Fibroblast of the aortic adventitia (primary cell): ENCODE measurements around the gene TUBD1. TPM values are rescaled to one million over a fixed set of nuclear protein-coding genes. Genes with fewer than 3 reads are reported as not detected.

Experiments used
- DNase-seq: peaks from one replicate; pipeline ENCODE4 v3.0.0-alpha.2; 2010; ENCODE audit warnings: low read depth
- H3K4me3 ChIP-seq: 2 replicates; pipeline ENCODE4 v1.5.1; 2011; ENCODE audit warnings: low read depth, mild to moderate bottlenecking, control low read depth, low read length, moderate library complexity
- total RNA-seq: library from RNA; depleted of rRNA; stranded (reverse); fragments of >200 nt; gene quantifications from 2 replicates; pipeline ENCODE4 v1.2.3, GENCODE V29; 2012; ENCODE audit warnings: low replicate concordance
- TF ChIP-seq, protein P1 (sequence below): IDR thresholded peaks from 2 replicates; pipeline ENCODE4 v1.5.1; 2011; ENCODE audit warnings: mild to moderate bottlenecking, low read length, control low read depth, inconsistent platforms; ENCODE audit not compliant: insufficient read depth

TUBD1 gene
- total RNA-seq, 1 donor = 6.9 TPM

- DNase-seq = no peak
- TF ChIP-seq, protein P1, sequence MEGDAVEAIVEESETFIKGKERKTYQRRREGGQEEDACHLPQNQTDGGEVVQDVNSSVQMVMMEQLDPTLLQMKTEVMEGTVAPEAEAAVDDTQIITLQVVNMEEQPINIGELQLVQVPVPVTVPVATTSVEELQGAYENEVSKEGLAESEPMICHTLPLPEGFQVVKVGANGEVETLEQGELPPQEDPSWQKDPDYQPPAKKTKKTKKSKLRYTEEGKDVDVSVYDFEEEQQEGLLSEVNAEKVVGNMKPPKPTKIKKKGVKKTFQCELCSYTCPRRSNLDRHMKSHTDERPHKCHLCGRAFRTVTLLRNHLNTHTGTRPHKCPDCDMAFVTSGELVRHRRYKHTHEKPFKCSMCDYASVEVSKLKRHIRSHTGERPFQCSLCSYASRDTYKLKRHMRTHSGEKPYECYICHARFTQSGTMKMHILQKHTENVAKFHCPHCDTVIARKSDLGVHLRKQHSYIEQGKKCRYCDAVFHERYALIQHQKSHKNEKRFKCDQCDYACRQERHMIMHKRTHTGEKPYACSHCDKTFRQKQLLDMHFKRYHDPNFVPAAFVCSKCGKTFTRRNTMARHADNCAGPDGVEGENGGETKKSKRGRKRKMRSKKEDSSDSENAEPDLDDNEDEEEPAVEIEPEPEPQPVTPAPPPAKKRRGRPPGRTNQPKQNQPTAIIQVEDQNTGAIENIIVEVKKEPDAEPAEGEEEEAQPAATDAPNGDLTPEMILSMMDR = no peak
- H3K4me3 ChIP-seq = no peak overlapping the region
These were observed 65.9 kb downstream of the TUBD1 start for GRCh38 chr17:59826706-59827453.

GRCh38 chr17:59825533-59826322 is 67.0 kb downstream of the TUBD1 start:
- H3K4me3 ChIP-seq = no peak overlapping the region

DNA sequence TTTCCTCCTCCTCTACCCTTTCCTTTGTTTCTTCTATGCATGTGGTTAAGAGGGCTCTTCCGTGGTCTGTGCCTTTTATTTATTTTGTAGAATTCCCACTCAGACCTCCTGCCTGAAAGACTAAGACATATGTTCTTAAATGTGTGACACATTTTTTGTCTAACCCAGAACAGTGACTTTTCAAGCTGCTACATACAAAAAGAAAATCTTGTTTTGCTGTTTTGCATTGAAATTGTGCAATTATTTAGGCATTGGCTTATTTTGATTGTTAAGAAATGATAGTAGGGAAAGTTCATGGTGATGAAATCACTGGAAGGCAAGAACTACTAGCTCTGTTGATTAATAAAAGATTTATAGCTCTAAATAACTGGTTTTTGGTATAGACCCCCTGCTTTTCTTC is 76.8 kb downstream of the TUBD1 start:
- H3K4me3 ChIP-seq = no peak overlapping the region
- TF ChIP-seq, protein P1 = no peak
- DNase-seq = peak; percentile 55

More at GRCh38 chr17:59825533-59826322, 67.0 kb downstream of the TUBD1 start:
- TF ChIP-seq, protein P1 = no peak
- peak; percentile 89 for DNase-seq

- H3K4me3 ChIP-seq = no peak overlapping the region
- TF ChIP-seq, protein P1 = no peak
- no peak for DNase-seq
These were observed 78.1 kb downstream of the TUBD1 start for GRCh38 chr17:59814685-59815084.

GRCh38 chr17:59814276-59814675 is 78.5 kb downstream of the TUBD1 start:
- DNase-seq = no peak
- TF ChIP-seq, protein P1 = no peak
- H3K4me3 ChIP-seq = no peak overlapping the region

DNA sequence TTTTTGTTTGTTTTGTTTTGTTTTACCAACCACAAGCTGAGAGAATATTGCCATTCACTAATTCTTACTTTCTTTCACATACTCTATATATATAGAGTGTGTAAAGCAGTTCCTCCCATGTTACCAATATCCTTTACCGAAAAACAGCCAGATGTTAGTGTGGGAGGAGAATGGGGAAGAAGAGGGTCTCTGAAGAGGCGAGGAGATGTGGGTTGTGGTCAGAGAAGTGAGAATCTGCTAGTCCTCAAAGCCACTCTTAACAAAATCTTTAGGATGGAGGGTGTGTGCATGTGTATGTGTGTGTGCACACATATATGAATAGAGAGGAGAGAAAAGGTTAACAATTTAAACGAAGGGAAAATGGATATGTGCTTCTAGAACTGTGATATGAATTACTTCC is 80.6 kb downstream of the TUBD1 start:
- TF ChIP-seq, protein P1 = no peak
- DNase-seq = no peak

More for the DNA sequence above, 80.6 kb downstream of the TUBD1 start:
- no peak overlapping the region for H3K4me3 ChIP-seq
